GM12878 (cell line): ENCODE results near the gene FTL. TPM values are rescaled to one million over a fixed set of nuclear protein-coding genes. Genes with fewer than 3 reads are reported as not detected.
A peak's percentile ranks its signal among the peaks of the same experiment; 100 is the strongest.

ENCODE experiments used
- ATAC-seq: fragments of 200-7000 bp; cut with Tn5 transposase; 3 replicates; pipeline ENCODE4 v1.9.1; 2020; ENCODE audit warnings: mild to moderate bottlenecking, moderate library complexity
- BruUV-seq: library from RNA; stranded (reverse); fragments of 400-500 nt; replicated peaks from 2 replicates; lab custom pipeline; 2021; lab: Mats Ljungman, UMichigan
- CTCF ChIA-PET: fragments of 300-600 bp; sonication (Branson Sonifier 250); formaldehyde crosslinking; extraction: SDS; loops from one replicate; lab custom pipeline; 2021; ENCODE audit warnings: inconsistent platforms; lab: Yijun Ruan, JAX
- POLR2A ChIA-PET: fragments of 350-600 bp; formaldehyde crosslinking; extraction: SDS; loops from one replicate; lab custom pipeline; 2021; ENCODE audit warnings: inconsistent platforms; lab: Charles Lee
- RAD21 ChIA-PET: fragments of 300-600 bp; sonication (Branson Sonifier 250); formaldehyde crosslinking; loops from one replicate; lab custom pipeline; 2023; ENCODE audit warnings: antibody characterized with exemption; ENCODE audit not compliant: unreplicated experiment; lab: Charles Lee
- SMC1A ChIA-PET: fragments of 300-600 bp; sonication (Branson Sonifier 250); formaldehyde crosslinking; loops from one replicate; lab custom pipeline; 2023; ENCODE audit not compliant: unreplicated experiment, uncharacterized antibody; lab: Charles Lee
- DNase-seq: peaks from one replicate; pipeline ENCODE4 v3.0.0-alpha.2; 2011; ENCODE audit warnings: low read depth, low spot score
- FAIRE-seq: peaks from 3 replicates; lab custom pipeline; 2011; peaks lifted over from hg19 to GRCh38; lab: Jason Lieb, UNC
- H2AFZ ChIP-seq: 2 replicates; pipeline ENCODE4 v1.6.0; 2011; ENCODE audit warnings: low read depth, low read length, control low read depth; ENCODE audit not compliant: control insufficient read depth
- H3K27ac ChIP-seq: 2 replicates; pipeline ENCODE4 v1.5.1; 2011; ENCODE audit warnings: control low read depth; ENCODE audit not compliant: control insufficient read depth, insufficient read depth
- H3K27me3 ChIP-seq, 2 experiments: replicated peaks in 1 of 2; 2 replicates each; pipeline versions ENCODE4 v1.6.0 to v1.6.1; 2011; ENCODE audit warnings: low read length in 1 of 2; ENCODE audit not compliant: control insufficient read depth in 2 of 2, insufficient read depth in 2 of 2
- H3K36me3 ChIP-seq, 2 experiments: 2 replicates each; pipeline ENCODE4 v1.5.1; 2011; ENCODE audit warnings: low read length in 1 of 2; ENCODE audit not compliant: control insufficient read depth in 2 of 2, insufficient read depth in 2 of 2
- H3K4me1 ChIP-seq: 2 replicates; pipeline ENCODE4 v1.6.1; 2011; ENCODE audit warnings: mild to moderate bottlenecking, low read length, moderate library complexity, mixed read lengths; ENCODE audit not compliant: control insufficient read depth, insufficient read depth
- H3K4me2 ChIP-seq: 2 replicates; pipeline ENCODE4 v1.6.0; 2011; ENCODE audit warnings: control low read depth; ENCODE audit not compliant: control insufficient read depth, insufficient read depth
- H3K4me3 ChIP-seq: fragments of 200-600 bp; sonication (generic); 2 replicates; pipeline ENCODE4 v1.5.1; 2016
- H3K79me2 ChIP-seq: 2 replicates; pipeline ENCODE4 v1.6.0; 2011; ENCODE audit warnings: low read length; ENCODE audit not compliant: control insufficient read depth, insufficient read depth
- H3K9ac ChIP-seq: 2 replicates; pipeline ENCODE4 v1.8.0; 2011; ENCODE audit warnings: low read length, control low read depth, mixed read lengths; ENCODE audit not compliant: control insufficient read depth, insufficient read depth
- H3K9me3 ChIP-seq: replicated peaks from 3 replicates; pipeline ENCODE4 v1.5.1; 2011; ENCODE audit warnings: mild to moderate bottlenecking, low read length; ENCODE audit not compliant: control insufficient read depth, insufficient read depth
- H4K20me1 ChIP-seq: 2 replicates; pipeline ENCODE4 v1.6.0; 2011; ENCODE audit not compliant: control insufficient read depth, insufficient read depth
- LARP7 ChIP-seq: fragments of 450-650 bp; IDR thresholded peaks from 2 replicates; pipeline ENCODE4 v1.6.1; 2017; ENCODE audit warnings: mild to moderate bottlenecking
- NFIC ChIP-seq: IDR thresholded peaks from 2 replicates; pipeline ENCODE4 v1.6.1; 2012; ENCODE audit warnings: low read depth, mild to moderate bottlenecking, inconsistent platforms, low read length, moderate library complexity
- PAX5 ChIP-seq: IDR thresholded peaks from 2 replicates; pipeline ENCODE4 v1.6.1; 2011; ENCODE audit warnings: low read depth, low read length, borderline replicate concordance
- RCOR1 ChIP-seq: conservative IDR thresholded peaks from 2 replicates; pipeline ENCODE4 v1.6.1; 2012; ENCODE audit warnings: low read depth, low read length, improper control_type of control experiment
- SREBF1 ChIP-seq: IDR thresholded peaks from 2 replicates; pipeline ENCODE4 v1.6.1; 2012; ENCODE audit warnings: mild to moderate bottlenecking, low read length
- WGBS: methylation state at CpG from one replicate; pipeline ENCODE4 v1.1.6; 2016; ENCODE audit warnings: low lambda C conversion rate; ENCODE audit not compliant: insufficient replicate concordance, insufficient coverage; ENCODE audit errors: missing lambda C conversion rate; 5-methylcytosine and 5-hydroxymethylcytosine counted together
- in situ Hi-C: fragments of 300-500 bp; cut with MboI; formaldehyde crosslinking; loops from 9 replicates; pipeline ENCODE4 v1.14.3; 2018; ENCODE audit warnings: mixed read lengths
- intact Hi-C: fragments of 100-400 bp; cut with micrococcal nuclease; formaldehyde crosslinking; loops from one replicate; pipeline ENCODE4 v1.14.2; 2022; ENCODE audit not compliant: unreplicated experiment
- polyA plus RNA-seq, 11 experiments: library from polyadenylated mRNA; depleted of rRNA in 4 of 11; unstranded in 6 of 11; stranded (reverse) in 5 of 11; fragments of >200 nt; fragmentation: Nextera tagmentation in 4 of 11; fragmentation: Illumina TruSeq in 1 of 11; extraction: Ambion mirVana in 4 of 11; extraction: Trizol in 1 of 11; gene quantifications; 1 replicate in 1 of 11; 2 replicates in 10 of 11; pipeline versions ENCODE4 v1.2.1 to v1.2.3, GENCODE V29; 2011 to 2016; ENCODE audit warnings: inconsistent platforms in 2 of 11, missing spikeins in 2 of 11, low read depth in 1 of 11
- total RNA-seq, 4 experiments: library from RNA; depleted of rRNA in 3 of 4; stranded (reverse); fragments of >200 nt in 3 of 4; fragmentation: Illumina TruSeq in 1 of 4; extraction: Trizol in 1 of 4; gene quantifications; 2 replicates each; pipeline versions ENCODE4 v1.2.1 to v1.2.3, GENCODE V29; 2013 to 2021
- TF ChIP-seq, protein P1 (sequence below): fragments of 450-650 bp; conservative IDR thresholded peaks from 2 replicates; pipeline ENCODE4 v1.6.1; 2017; ENCODE audit warnings: mild to moderate bottlenecking, moderate library complexity

The FTL gene
- total and polyA plus RNA-seq, 10 of the 15 experiments (the other 5 are each of a cell fraction or from before 2014, with no cell fraction given): 364 to 8,913 (median 1,595) TPM

DNA sequence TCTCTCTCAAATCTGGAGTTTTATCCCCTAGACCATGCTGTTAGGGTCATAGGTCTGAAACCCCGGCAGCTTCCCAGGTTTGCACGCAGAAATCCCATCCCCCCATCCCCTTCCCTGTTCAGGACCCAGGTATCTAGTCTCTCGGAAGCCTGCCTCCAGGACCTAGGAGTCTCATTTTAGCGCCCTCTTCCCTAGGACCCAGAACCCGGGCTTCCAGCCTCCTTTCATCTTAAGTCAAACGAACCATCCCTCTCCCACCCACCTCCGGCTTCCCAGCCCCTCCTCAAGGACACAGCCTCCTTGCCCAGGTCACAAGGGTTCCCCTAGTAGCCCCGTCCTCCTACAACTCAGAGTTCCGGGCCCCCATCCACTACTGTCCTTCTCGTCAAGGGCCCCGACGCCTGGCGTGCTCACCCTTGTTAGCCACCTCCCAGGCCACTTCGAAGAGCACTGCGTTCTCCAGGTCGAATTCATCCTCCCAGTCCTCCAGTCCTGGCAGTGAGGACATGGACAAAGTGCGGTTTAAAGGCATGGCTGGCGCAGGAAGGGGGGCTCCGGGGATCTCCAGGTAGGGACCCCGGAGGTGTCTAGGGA lies 27.6 kb downstream of the FTL start:
- POLR2A ChIA-PET: interaction anchor here (0.5 to 3.6 kb wide), 28 partner anchors 8 to 619 kb away, joined by 3 to 41 read pairs (median 4); partner anchors contain the start of genes ALDH16A1, BAX, CD37 and FTL
- whole genome bisulfite sequencing: 3% methylated on average over 20 of the region's 20 CpGs
- Histone ChIP-seq H3K36me3 (peaks cover 0 to 7% of the 10 kb centered on the region in 2 experiments; a peak in 3 of 4 replicates), H2AFZ (peak overlapping the region; percentile 86), H3K27me3 (no peaks in the 10 kb centered on the region), H4K20me1 (no peaks in the 10 kb centered on the region), H3K4me2 (peak overlapping the region; percentile 80), H3K27ac (peak overlapping the region; percentile 86), H3K79me2 (peaks cover 51% of the 10 kb centered on the region), H3K9ac (peak overlapping the region; percentile 91), H3K4me3 (peak overlapping the region; percentile 93)
- in situ Hi-C loops (no loop called here), intact Hi-C loops (no loop called here)
- CTCF ChIA-PET: interaction anchor here (0.6 to 4.0 kb wide), 35 partner anchors 9 to 788 kb away, joined by 3 to 55 read pairs (median 5); partner anchors contain the start of genes CA11, CGB2, HSD17B14 and LHB
- ATAC-seq: peak; percentile 23
- no TSS peak for BruUV-seq
- SMC1A ChIA-PET: interaction anchor here (0.5 to 1.9 kb wide), 14 partner anchors 9 to 1786 kb away, joined by 3 to 11 read pairs (median 4); partner anchors contain the start of genes CA11 and FTL
- TF ChIP-seq RCOR1 (0 out of 2 replicates have a peak, but pooled peaks have one; percentile 21), SREBF1 (no peak; the same call in 1 of the 2 replicates), PAX5 (no peak), NFIC (no peak), LARP7 (peak; percentile 76; the same call in 1 of the 2 replicates)
- TF ChIP-seq, protein P1, sequence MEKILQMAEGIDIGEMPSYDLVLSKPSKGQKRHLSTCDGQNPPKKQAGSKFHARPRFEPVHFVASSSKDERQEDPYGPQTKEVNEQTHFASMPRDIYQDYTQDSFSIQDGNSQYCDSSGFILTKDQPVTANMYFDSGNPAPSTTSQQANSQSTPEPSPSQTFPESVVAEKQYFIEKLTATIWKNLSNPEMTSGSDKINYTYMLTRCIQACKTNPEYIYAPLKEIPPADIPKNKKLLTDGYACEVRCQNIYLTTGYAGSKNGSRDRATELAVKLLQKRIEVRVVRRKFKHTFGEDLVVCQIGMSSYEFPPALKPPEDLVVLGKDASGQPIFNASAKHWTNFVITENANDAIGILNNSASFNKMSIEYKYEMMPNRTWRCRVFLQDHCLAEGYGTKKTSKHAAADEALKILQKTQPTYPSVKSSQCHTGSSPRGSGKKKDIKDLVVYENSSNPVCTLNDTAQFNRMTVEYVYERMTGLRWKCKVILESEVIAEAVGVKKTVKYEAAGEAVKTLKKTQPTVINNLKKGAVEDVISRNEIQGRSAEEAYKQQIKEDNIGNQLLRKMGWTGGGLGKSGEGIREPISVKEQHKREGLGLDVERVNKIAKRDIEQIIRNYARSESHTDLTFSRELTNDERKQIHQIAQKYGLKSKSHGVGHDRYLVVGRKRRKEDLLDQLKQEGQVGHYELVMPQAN: peak; percentile 76; the same call in 1 of the 2 replicates
- TF ChIP-seq, all 136 proteins: peak for 3
- Histone ChIP-seq H3K9me3 (no peaks in the 10 kb centered on the region), H3K4me1 (peaks cover 3% of the 10 kb centered on the region)
- RAD21 ChIA-PET: interaction anchor here (0.5 to 2.4 kb wide), 27 partner anchors 14 to 919 kb away, joined by 3 to 17 read pairs (median 5); partner anchors contain the start of genes BCAT2, CA11, CGB2 and DBP
- no peak for DNase-seq
- FAIRE-seq: peak; percentile 86
